H9 (cell line): ENCODE results near the gene FGR. TPM values are rescaled to one million over a fixed set of nuclear protein-coding genes. Genes with fewer than 3 reads are reported as not detected.

Source experiments
- DNase-seq: peaks from one replicate; pipeline ENCODE4 v3.0.0-alpha.2; 2017
- H2AFZ ChIP-seq: one replicate; pipeline ENCODE4 v1.6.1; 2013; ENCODE audit warnings: mild to moderate bottlenecking, low read length, control low read depth, moderate library complexity
- H2AK5ac ChIP-seq: 2 replicates; pipeline ENCODE4 v1.6.1; 2013; ENCODE audit warnings: low read length, control low read depth, mixed read lengths; ENCODE audit not compliant: insufficient read length
- H2BK120ac ChIP-seq: one replicate; pipeline ENCODE4 v1.6.1; 2013; ENCODE audit warnings: low read depth, mild to moderate bottlenecking, low read length, control low read depth, inconsistent platforms; ENCODE audit not compliant: poor library complexity, severe bottlenecking
- H2BK12ac ChIP-seq: 2 replicates; pipeline ENCODE4 v1.6.1; 2013; ENCODE audit warnings: low read length, control low read depth, mixed read lengths, low read depth; ENCODE audit not compliant: insufficient read length
- H2BK15ac ChIP-seq: 2 replicates; pipeline ENCODE4 v1.6.1; 2013; ENCODE audit warnings: low read depth, low read length, control low read depth
- H2BK20ac ChIP-seq: one replicate; pipeline ENCODE4 v1.6.1; 2013; ENCODE audit warnings: low read depth, mild to moderate bottlenecking, low read length, control low read depth, inconsistent platforms; ENCODE audit not compliant: poor library complexity, severe bottlenecking
- H2BK5ac ChIP-seq: 2 replicates; pipeline ENCODE4 v1.6.1; 2013; ENCODE audit warnings: low read length, control low read depth, mixed read lengths; ENCODE audit not compliant: insufficient read length
- H3K14ac ChIP-seq: 2 replicates; pipeline ENCODE4 v1.6.1; 2013; ENCODE audit warnings: low read length, control low read depth; ENCODE audit not compliant: insufficient read depth
- H3K18ac ChIP-seq: 2 replicates; pipeline ENCODE4 v1.6.1; 2013; ENCODE audit warnings: low read depth, mild to moderate bottlenecking, mixed read lengths, low read length, control low read depth; ENCODE audit not compliant: insufficient read length
- H3K23ac ChIP-seq: 2 replicates; pipeline ENCODE4 v1.6.1; 2013; ENCODE audit warnings: low read length, control low read depth, mixed read lengths, low read depth; ENCODE audit not compliant: insufficient read length
- H3K23me2 ChIP-seq: 2 replicates; pipeline ENCODE4 v1.6.1; 2013; ENCODE audit warnings: low read depth, mild to moderate bottlenecking, mixed read lengths, low read length, control low read depth; ENCODE audit not compliant: insufficient read length, poor library complexity, severe bottlenecking
- H3K27ac ChIP-seq: 2 replicates; pipeline ENCODE4 v1.5.1; 2013; ENCODE audit warnings: low read length, control low read depth, mixed read lengths, low read depth; ENCODE audit not compliant: insufficient read length
- H3K27me3 ChIP-seq: 2 replicates; pipeline ENCODE4 v1.6.1; 2013; ENCODE audit warnings: low read length, control low read depth, inconsistent platforms; ENCODE audit not compliant: insufficient read depth
- H3K4ac ChIP-seq: 2 replicates; pipeline ENCODE4 v1.6.1; 2013; ENCODE audit warnings: low read depth, mild to moderate bottlenecking, control low read depth, inconsistent platforms, low read length, moderate library complexity
- H3K4me1 ChIP-seq: 2 replicates; pipeline ENCODE4 v1.6.1; 2013; ENCODE audit warnings: low read length, control low read depth, inconsistent platforms; ENCODE audit not compliant: insufficient read depth
- H3K4me2 ChIP-seq: 2 replicates; pipeline ENCODE4 v1.6.1; 2013; ENCODE audit warnings: low read length, control low read depth, mixed read lengths; ENCODE audit not compliant: insufficient read length, insufficient read depth
- H3K56ac ChIP-seq: 2 replicates; pipeline ENCODE4 v1.6.1; 2013; ENCODE audit warnings: low read depth, mild to moderate bottlenecking, mixed read lengths, low read length, control low read depth; ENCODE audit not compliant: insufficient read length
- H3K79me1 ChIP-seq: 2 replicates; pipeline ENCODE4 v1.6.1; 2013; ENCODE audit warnings: low read depth, mild to moderate bottlenecking, moderate library complexity, low read length, control low read depth, inconsistent platforms; ENCODE audit not compliant: insufficient read depth, poor library complexity, severe bottlenecking
- H3K79me2 ChIP-seq: 2 replicates; pipeline ENCODE4 v1.6.1; 2013; ENCODE audit warnings: low read length, control low read depth, inconsistent platforms; ENCODE audit not compliant: insufficient read depth
- H3K9ac ChIP-seq: 2 replicates; pipeline ENCODE4 v1.6.1; 2013; ENCODE audit warnings: low read length, control low read depth, mixed read lengths; ENCODE audit not compliant: insufficient read length; ENCODE audit errors: extremely low read depth
- H3K9me3 ChIP-seq: one replicate; pipeline ENCODE4 v1.6.1; 2013; ENCODE audit warnings: low read depth, low read length, inconsistent platforms; ENCODE audit not compliant: control insufficient read depth
- H3T11ph ChIP-seq: one replicate; pipeline ENCODE4 v1.6.1; 2013; ENCODE audit warnings: mild to moderate bottlenecking, low read length, control low read depth, inconsistent platforms
- H4K20me1 ChIP-seq: one replicate; pipeline ENCODE4 v1.6.1; 2013; ENCODE audit not compliant: control insufficient read depth, insufficient read length, insufficient read depth
- H4K5ac ChIP-seq: 2 replicates; pipeline ENCODE4 v1.6.1; 2013; ENCODE audit warnings: low read depth, mild to moderate bottlenecking, mixed read lengths, low read length, control low read depth; ENCODE audit not compliant: insufficient read length
- H4K8ac ChIP-seq: replicated peaks from 2 replicates; pipeline ENCODE4 v1.6.1; 2013; ENCODE audit warnings: low read length, control low read depth, mixed read lengths, low read depth; ENCODE audit not compliant: insufficient read length
- H4K91ac ChIP-seq: 2 replicates; pipeline ENCODE4 v1.6.1; 2013; ENCODE audit warnings: low read depth, mild to moderate bottlenecking, moderate library complexity, mixed read lengths, low read length, control low read depth; ENCODE audit not compliant: insufficient read length
- H3K27ac Mint-ChIP-seq, 3 experiments: 2 replicates in 2 of 3; 3 replicates in 1 of 3; pipeline ENCODE4 v1.8.0; 2020 to 2021; ENCODE audit warnings: mixed read lengths in 3 of 3, mild to moderate bottlenecking in 1 of 3, moderate library complexity in 1 of 3
- H3K27me3 Mint-ChIP-seq: 2 replicates; pipeline ENCODE4 v1.8.0; 2021; ENCODE audit warnings: low read depth, mild to moderate bottlenecking, moderate library complexity, mixed read lengths
- H3K36me3 Mint-ChIP-seq, 3 experiments: 2 replicates in 2 of 3; 3 replicates in 1 of 3; pipeline ENCODE4 v1.8.0; 2020 to 2021; ENCODE audit warnings: low read depth in 3 of 3, mixed read lengths in 3 of 3; ENCODE audit not compliant: insufficient read depth in 1 of 3
- H3K4me1 Mint-ChIP-seq, 2 experiments: 2 replicates each; pipeline ENCODE4 v1.8.0; 2020; ENCODE audit warnings: mixed read lengths in 2 of 2
- H3K4me3 Mint-ChIP-seq, 2 experiments: 2 replicates in 1 of 2; 3 replicates in 1 of 2; pipeline ENCODE4 v1.8.0; 2020 to 2021; ENCODE audit warnings: mild to moderate bottlenecking in 2 of 2, mixed read lengths in 2 of 2, moderate library complexity in 1 of 2
- H3K9me3 Mint-ChIP-seq, 2 experiments: 2 replicates in 1 of 2; 3 replicates in 1 of 2; pipeline ENCODE4 v1.8.0; 2020; ENCODE audit warnings: mild to moderate bottlenecking in 2 of 2, mixed read lengths in 2 of 2, moderate library complexity in 1 of 2
- CTCF ChIP-seq: fragments of 200-600 bp; sonication (generic); conservative IDR thresholded peaks from 3 replicates; pipeline ENCODE4 v1.8.0; 2021; ENCODE audit warnings: antibody characterized with exemption, mild to moderate bottlenecking
- WGBS: extraction: QIAGEN DNeasy Blood & Tissue Kit; methylation state at CpG from one replicate; pipeline ENCODE4 v1.1.7; 2013; ENCODE audit warnings: missing lambda C conversion rate, low lambda C conversion rate, mixed read lengths; ENCODE audit not compliant: insufficient read length; ENCODE audit errors: extremely low coverage; 5-methylcytosine and 5-hydroxymethylcytosine counted together
- total RNA-seq: library from RNA; stranded (reverse); gene quantifications from 2 replicates; pipeline ENCODE4 v1.2.1, GENCODE V29; 2021

The FGR gene
- total RNA-seq, 1 experiment from 2014 or later = not detected

- H2AK5ac ChIP-seq = no peak overlapping the region
- no CpG with 5 or more reads among the region's 17 CpGs for WGBS
- H3K9ac ChIP-seq = no peak overlapping the region
- H2AFZ ChIP-seq = no peak overlapping the region
- no peak overlapping the region for H2BK12ac ChIP-seq
- 0 out of 2 replicates have a peak overlapping the region, but pooled peaks have one; percentile 14 for H3K14ac ChIP-seq
- H3K4me2 ChIP-seq = no peak overlapping the region
- no peaks in the 10 kb centered on the region for H3K36me3 Mint-ChIP-seq
- peaks cover 6% of the 10 kb centered on the region for H4K20me1 ChIP-seq
- no peak overlapping the region for H3K23ac ChIP-seq
- no peak overlapping the region for H4K8ac ChIP-seq
- H3K79me2 ChIP-seq = peaks cover 16% of the 10 kb centered on the region; the same call in 1 of the 2 replicates
- no peaks in the 10 kb centered on the region for H3K79me1 ChIP-seq
- H3K27me3 ChIP-seq = no peaks in the 10 kb centered on the region
- no peak overlapping the region for H2BK15ac ChIP-seq
- no peak overlapping the region for H3K27ac Mint-ChIP-seq
- H2BK5ac ChIP-seq = no peak overlapping the region
- no peaks in the 10 kb centered on the region for H3K27me3 Mint-ChIP-seq
- H3K27ac ChIP-seq = no peak overlapping the region
- no peaks in the 10 kb centered on the region for H3K9me3 ChIP-seq
- no peak overlapping the region for H4K5ac ChIP-seq
- no peak overlapping the region for H3K4me3 Mint-ChIP-seq
- no peak overlapping the region for H3K56ac ChIP-seq
- no peaks in the 10 kb centered on the region for H3K23me2 ChIP-seq
- H2BK20ac ChIP-seq = no peak overlapping the region
- H3K18ac ChIP-seq = no peak overlapping the region
- no peak overlapping the region for H3T11ph ChIP-seq
- no peaks in the 10 kb centered on the region for H3K9me3 Mint-ChIP-seq
- H2BK120ac ChIP-seq = no peak overlapping the region
- peaks cover 20% of the 10 kb centered on the region; the same call in 1 of the 2 replicates for H3K4me1 ChIP-seq
- DNase-seq = no peak
- no peak for TF ChIP-seq CTCF
- no peak overlapping the region for H3K4ac ChIP-seq
- peaks cover 26 to 30% of the 10 kb centered on the region in 2 experiments for H3K4me1 Mint-ChIP-seq
- H4K91ac ChIP-seq = no peak overlapping the region
Observed at GRCh38 chr1:27594564-27595510, 40.1 kb downstream of the FGR start.
